ENCODE measurements around the gene CHST11. TPM values are rescaled to one million over a fixed set of nuclear protein-coding genes. Genes with fewer than 3 reads are reported as not detected.
A peak's percentile ranks its signal among the peaks of the same experiment; 100 is the strongest.

CHST11 gene
- total RNA-seq, 1 experiment from 2014 or later: 6.7 TPM

- WGBS (ENCODE audit: extremely low coverage, insufficient read length, low lambda C conversion rate): no CpG with 5 or more reads among the region's 10 CpGs
- Mint-ChIP-seq H3K27ac (no peak overlapping the region), H3K4me1 (peaks cover 18 to 25% of the 10 kb centered on the region in 2 experiments), H3K4me3 (0 out of 5 replicates have a peak overlapping the region, but pooled peaks of 1 of the 2 experiments have one; percentile 26), H3K27me3 (ENCODE audit: low read depth) (no peaks in the 10 kb centered on the region), H3K36me3 (ENCODE audit: insufficient read depth in 1 of 3, low read depth in 3 of 3) (peaks cover 0 to 2% (median 0%) of the 10 kb centered on the region in 3 experiments; a peak in 1 of 7 replicates), H3K9me3 (peaks cover 0 to 7% of the 10 kb centered on the region in 2 experiments; a peak in 2 of 5 replicates)
- no peak overlapping the region for H4K91ac ChIP-seq (ENCODE audit: insufficient read length, low read depth, low read length)
- no peak overlapping the region for H3K23ac ChIP-seq (ENCODE audit: insufficient read length, low read depth, low read length)
- H3K79me2 ChIP-seq (ENCODE audit: insufficient read depth, low read length): no peaks in the 10 kb centered on the region
- H4K8ac ChIP-seq (replicated peaks; ENCODE audit: insufficient read length, low read depth, low read length): no peak overlapping the region
- no peak overlapping the region for H3K9ac ChIP-seq (ENCODE audit: extremely low read depth, insufficient read length, low read length)
- peaks cover 10% of the 10 kb centered on the region for H3K4me1 ChIP-seq (ENCODE audit: insufficient read depth, low read length)
- H3K9me3 ChIP-seq (ENCODE audit: control insufficient read depth, low read depth, low read length): no peaks in the 10 kb centered on the region
- peak; percentile 80 for DNase-seq
- H3T11ph ChIP-seq (ENCODE audit: low read length): no peak overlapping the region
- H2BK12ac ChIP-seq (ENCODE audit: insufficient read length, low read depth, low read length): no peak overlapping the region
- H4K20me1 ChIP-seq (ENCODE audit: control insufficient read depth, insufficient read depth, insufficient read length): no peaks in the 10 kb centered on the region
- no peak overlapping the region for H2BK120ac ChIP-seq (ENCODE audit: low read depth, low read length, poor library complexity, severe bottlenecking)
- no peak overlapping the region for H3K18ac ChIP-seq (ENCODE audit: insufficient read length, low read depth, low read length)
- H3K56ac ChIP-seq (ENCODE audit: insufficient read length, low read depth, low read length): no peak overlapping the region
- no peak overlapping the region for H3K27ac ChIP-seq (ENCODE audit: insufficient read length, low read depth, low read length)
- no peak overlapping the region for H2BK5ac ChIP-seq (ENCODE audit: insufficient read length, low read length)
- H2AFZ ChIP-seq (ENCODE audit: low read length): no peak overlapping the region
- H3K79me1 ChIP-seq (ENCODE audit: insufficient read depth, low read depth, low read length, poor library complexity, severe bottlenecking): no peaks in the 10 kb centered on the region
- H2BK15ac ChIP-seq (ENCODE audit: low read depth, low read length): no peak overlapping the region
- H3K14ac ChIP-seq (ENCODE audit: insufficient read depth, low read length): no peak overlapping the region
- H4K5ac ChIP-seq (ENCODE audit: insufficient read length, low read depth, low read length): no peak overlapping the region
- H2AK5ac ChIP-seq (ENCODE audit: insufficient read length, low read length): no peak overlapping the region
- no peaks in the 10 kb centered on the region for H3K23me2 ChIP-seq (ENCODE audit: insufficient read length, low read depth, low read length, poor library complexity, severe bottlenecking)
- TF ChIP-seq, protein P1, sequence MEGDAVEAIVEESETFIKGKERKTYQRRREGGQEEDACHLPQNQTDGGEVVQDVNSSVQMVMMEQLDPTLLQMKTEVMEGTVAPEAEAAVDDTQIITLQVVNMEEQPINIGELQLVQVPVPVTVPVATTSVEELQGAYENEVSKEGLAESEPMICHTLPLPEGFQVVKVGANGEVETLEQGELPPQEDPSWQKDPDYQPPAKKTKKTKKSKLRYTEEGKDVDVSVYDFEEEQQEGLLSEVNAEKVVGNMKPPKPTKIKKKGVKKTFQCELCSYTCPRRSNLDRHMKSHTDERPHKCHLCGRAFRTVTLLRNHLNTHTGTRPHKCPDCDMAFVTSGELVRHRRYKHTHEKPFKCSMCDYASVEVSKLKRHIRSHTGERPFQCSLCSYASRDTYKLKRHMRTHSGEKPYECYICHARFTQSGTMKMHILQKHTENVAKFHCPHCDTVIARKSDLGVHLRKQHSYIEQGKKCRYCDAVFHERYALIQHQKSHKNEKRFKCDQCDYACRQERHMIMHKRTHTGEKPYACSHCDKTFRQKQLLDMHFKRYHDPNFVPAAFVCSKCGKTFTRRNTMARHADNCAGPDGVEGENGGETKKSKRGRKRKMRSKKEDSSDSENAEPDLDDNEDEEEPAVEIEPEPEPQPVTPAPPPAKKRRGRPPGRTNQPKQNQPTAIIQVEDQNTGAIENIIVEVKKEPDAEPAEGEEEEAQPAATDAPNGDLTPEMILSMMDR (conservative IDR thresholded peaks at IDR 0.05): no peak
- no peak overlapping the region for H3K4me2 ChIP-seq (ENCODE audit: insufficient read depth, insufficient read length, low read length)
- H2BK20ac ChIP-seq (ENCODE audit: low read depth, low read length, poor library complexity, severe bottlenecking): no peak overlapping the region
- H3K27me3 ChIP-seq (ENCODE audit: insufficient read depth, low read length): no peaks in the 10 kb centered on the region
- no peak overlapping the region for H3K4ac ChIP-seq (ENCODE audit: low read depth, low read length)
Measured at GRCh38 chr12:104605685-104606084, 148.9 kb downstream of the CHST11 start.
